ENCODE results near the gene PABPN1L. TPM values are rescaled to one million over a fixed set of nuclear protein-coding genes. Genes with fewer than 3 reads are reported as not detected.

Gene PABPN1L
- total RNA-seq, 1 experiment from 2014 or later: not detected

DNA sequence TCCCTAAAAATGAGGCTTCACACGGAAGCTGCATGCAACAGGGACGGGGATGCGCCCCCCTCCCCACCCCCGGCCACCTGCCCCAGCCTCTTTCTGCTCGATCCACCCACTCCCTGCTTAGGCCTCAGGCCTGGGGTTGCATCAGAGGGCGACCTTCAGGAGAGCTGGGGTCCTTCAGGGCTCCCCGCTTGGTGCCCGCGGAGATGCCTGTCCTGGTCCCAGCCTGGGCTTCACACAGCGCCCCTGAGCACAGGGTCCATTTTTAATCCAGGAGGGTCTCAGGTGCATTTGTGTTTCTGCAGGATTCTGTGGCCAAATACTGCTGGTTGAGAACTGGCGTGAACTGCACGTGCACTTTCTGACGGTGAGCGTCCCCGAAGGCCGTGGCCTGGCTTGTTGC lies 47.3 kb downstream of the PABPN1L start:
- BruUV-seq (replicated peaks): no TSS peak
- intact Hi-C loops (cut with micrococcal nuclease; ENCODE audit: unreplicated experiment): no loop called here
- Histone ChIP-seq H3K27me3 (replicated peaks; ENCODE audit: control insufficient read depth, insufficient read depth, low read length) (no peaks in the 10 kb centered on the region), H3K36me3 (ENCODE audit: control insufficient read depth, insufficient read depth, low read length) (no peaks in the 10 kb centered on the region), H3K4me1 (no peaks in the 10 kb centered on the region), H3K4me3 (ENCODE audit: low read depth, low read length) (no peak overlapping the region), H3K9me3 (no peaks in the 10 kb centered on the region)
- Mint-ChIP-seq H3K27ac (ENCODE audit: unreplicated experiment) (no peak overlapping the region), H3K9me3 (ENCODE audit: unreplicated experiment) (no peaks in the 10 kb centered on the region), H3K27me3 (ENCODE audit: insufficient read depth, unreplicated experiment) (no peaks in the 10 kb centered on the region), H3K4me3 (ENCODE audit: unreplicated experiment) (no peak overlapping the region), H3K36me3 (ENCODE audit: insufficient read depth, unreplicated experiment) (peaks cover 45% of the 10 kb centered on the region), H3K4me1 (ENCODE audit: low read depth, unreplicated experiment) (no peaks in the 10 kb centered on the region)
- ChIA-PET CTCF (interaction anchor here (1.0 kb wide), 1 partner anchor 38 kb away, joined by 4 read pairs; the partner anchor contains the start of gene TRAPPC2L), POLR2A (interaction anchor here (0.6 kb wide), 1 partner anchor 39 kb away, joined by 4 read pairs; no protein-coding TSS in a partner anchor)
- no peak for DNase-seq
- TF ChIP-seq, protein P1, sequence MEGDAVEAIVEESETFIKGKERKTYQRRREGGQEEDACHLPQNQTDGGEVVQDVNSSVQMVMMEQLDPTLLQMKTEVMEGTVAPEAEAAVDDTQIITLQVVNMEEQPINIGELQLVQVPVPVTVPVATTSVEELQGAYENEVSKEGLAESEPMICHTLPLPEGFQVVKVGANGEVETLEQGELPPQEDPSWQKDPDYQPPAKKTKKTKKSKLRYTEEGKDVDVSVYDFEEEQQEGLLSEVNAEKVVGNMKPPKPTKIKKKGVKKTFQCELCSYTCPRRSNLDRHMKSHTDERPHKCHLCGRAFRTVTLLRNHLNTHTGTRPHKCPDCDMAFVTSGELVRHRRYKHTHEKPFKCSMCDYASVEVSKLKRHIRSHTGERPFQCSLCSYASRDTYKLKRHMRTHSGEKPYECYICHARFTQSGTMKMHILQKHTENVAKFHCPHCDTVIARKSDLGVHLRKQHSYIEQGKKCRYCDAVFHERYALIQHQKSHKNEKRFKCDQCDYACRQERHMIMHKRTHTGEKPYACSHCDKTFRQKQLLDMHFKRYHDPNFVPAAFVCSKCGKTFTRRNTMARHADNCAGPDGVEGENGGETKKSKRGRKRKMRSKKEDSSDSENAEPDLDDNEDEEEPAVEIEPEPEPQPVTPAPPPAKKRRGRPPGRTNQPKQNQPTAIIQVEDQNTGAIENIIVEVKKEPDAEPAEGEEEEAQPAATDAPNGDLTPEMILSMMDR (IDR thresholded peaks at IDR 0.05; ENCODE audit: insufficient read depth in 1 of 2, low read depth in 1 of 2, low read length in 1 of 2, severe bottlenecking in 1 of 2, unreplicated experiment in 1 of 2): no peak

DNA sequence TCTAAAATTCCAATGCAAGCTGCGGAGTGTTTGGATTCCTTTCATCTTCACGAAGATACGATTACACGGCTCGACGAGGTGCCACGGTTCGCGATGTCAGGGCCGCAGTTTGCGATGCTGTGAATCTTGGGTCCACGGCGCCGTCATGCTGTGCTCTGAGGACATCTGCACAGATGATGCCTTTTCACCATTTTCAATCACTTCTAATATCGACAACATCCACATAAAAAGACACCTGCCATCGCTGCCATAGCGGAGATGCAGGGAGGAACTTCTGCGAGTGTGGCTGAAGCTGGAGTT lies 47.9 kb downstream of the PABPN1L start:
- Histone ChIP-seq H3K36me3 (ENCODE audit: control insufficient read depth, insufficient read depth, low read length) (no peaks in the 10 kb centered on the region), H3K9me3 (no peaks in the 10 kb centered on the region), H3K4me1 (no peaks in the 10 kb centered on the region), H3K27me3 (replicated peaks; ENCODE audit: control insufficient read depth, insufficient read depth, low read length) (no peaks in the 10 kb centered on the region), H3K4me3 (ENCODE audit: low read depth, low read length) (no peak overlapping the region)
- no TSS peak for BruUV-seq (replicated peaks)
- no peaks in the 10 kb centered on the region for H3K27me3 Mint-ChIP-seq (ENCODE audit: insufficient read depth, unreplicated experiment)
- peaks cover 49% of the 10 kb centered on the region for H3K36me3 Mint-ChIP-seq (ENCODE audit: insufficient read depth, unreplicated experiment)
- intact Hi-C loops (cut with micrococcal nuclease; ENCODE audit: unreplicated experiment): no loop called here
- ChIA-PET CTCF (interaction anchor here (1.0 kb wide), 1 partner anchor 39 kb away, joined by 4 read pairs; the partner anchor contains the start of gene TRAPPC2L), POLR2A (no interaction called here)
- TF ChIP-seq, protein P1 (IDR thresholded peaks at IDR 0.05; ENCODE audit: insufficient read depth in 1 of 2, low read depth in 1 of 2, low read length in 1 of 2, severe bottlenecking in 1 of 2, unreplicated experiment in 1 of 2): no peak
- no peak for DNase-seq
- H3K4me1 Mint-ChIP-seq (ENCODE audit: low read depth, unreplicated experiment): no peaks in the 10 kb centered on the region
- H3K27ac Mint-ChIP-seq (ENCODE audit: unreplicated experiment): no peak overlapping the region
- H3K4me3 Mint-ChIP-seq (ENCODE audit: unreplicated experiment): no peak overlapping the region
- H3K9me3 Mint-ChIP-seq (ENCODE audit: unreplicated experiment): no peaks in the 10 kb centered on the region

DNA sequence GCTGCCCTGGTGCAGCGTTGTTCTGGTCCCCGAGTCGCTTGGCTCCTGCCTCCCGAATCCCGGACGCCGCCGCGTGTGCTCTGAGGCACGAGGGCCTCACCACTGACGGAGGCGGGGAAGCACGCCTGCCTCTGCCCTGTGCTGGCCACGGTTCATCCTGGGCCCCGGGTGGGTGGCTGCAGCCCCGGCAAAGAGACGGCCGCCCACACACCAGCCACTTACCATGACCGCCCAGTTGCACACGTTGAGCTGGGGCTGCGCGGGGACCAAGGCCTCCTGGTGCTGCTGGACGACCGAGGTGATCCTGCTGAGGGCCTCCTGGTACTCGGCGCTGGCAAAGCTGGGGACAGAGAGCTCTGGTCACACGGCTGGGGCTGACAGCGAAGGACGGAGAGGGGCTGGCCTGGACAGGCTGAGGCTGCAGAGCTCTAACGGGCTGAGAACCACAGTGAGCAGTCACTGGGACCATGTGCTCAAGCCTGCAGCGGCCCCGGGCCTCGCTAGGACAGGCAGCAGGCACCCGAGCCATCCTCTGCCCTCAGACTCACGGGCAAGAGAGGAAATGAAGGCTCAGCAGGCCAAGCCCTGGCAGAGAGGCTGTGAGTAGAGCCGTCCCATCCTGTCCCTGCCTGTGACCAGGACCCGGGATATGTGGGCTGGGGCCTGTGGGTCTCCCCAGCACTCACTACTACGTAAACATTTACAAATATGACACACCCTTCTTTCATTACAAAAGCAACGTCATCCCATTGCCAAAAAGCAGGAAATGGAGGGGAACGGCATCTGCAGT lies 48.5 kb downstream of the PABPN1L start:
- no peak for DNase-seq
- CTCF ChIA-PET: interaction anchor here (1.0 kb wide), 1 partner anchor 40 kb away, joined by 4 read pairs; the partner anchor contains the start of gene TRAPPC2L
- no peaks in the 10 kb centered on the region for H3K9me3 ChIP-seq
- POLR2A ChIA-PET: no interaction called here
- TF ChIP-seq, protein P1 (IDR thresholded peaks at IDR 0.05; ENCODE audit: insufficient read depth in 1 of 2, low read depth in 1 of 2, low read length in 1 of 2, severe bottlenecking in 1 of 2, unreplicated experiment in 1 of 2): no peak
- H3K36me3 ChIP-seq (ENCODE audit: control insufficient read depth, insufficient read depth, low read length): no peaks in the 10 kb centered on the region
- Mint-ChIP-seq H3K4me1 (ENCODE audit: low read depth, unreplicated experiment) (no peaks in the 10 kb centered on the region), H3K36me3 (ENCODE audit: insufficient read depth, unreplicated experiment) (peaks cover 49% of the 10 kb centered on the region), H3K27me3 (ENCODE audit: insufficient read depth, unreplicated experiment) (no peaks in the 10 kb centered on the region), H3K27ac (ENCODE audit: unreplicated experiment) (no peak overlapping the region), H3K9me3 (ENCODE audit: unreplicated experiment) (no peaks in the 10 kb centered on the region), H3K4me3 (ENCODE audit: unreplicated experiment) (no peak overlapping the region)
- no peak overlapping the region for H3K4me3 ChIP-seq (ENCODE audit: low read depth, low read length)
- BruUV-seq (replicated peaks): no TSS peak
- intact Hi-C loops (cut with micrococcal nuclease; ENCODE audit: unreplicated experiment): loop anchor here (2.0 kb wide), 2 partner anchors 349 to 399 kb away; partner anchors contain the start of gene ZNF778
- H3K27me3 ChIP-seq (replicated peaks; ENCODE audit: control insufficient read depth, insufficient read depth, low read length): no peaks in the 10 kb centered on the region
- peaks cover 1% of the 10 kb centered on the region for H3K4me1 ChIP-seq
